IPS DF 6.9 (cell line): Measurements from ENCODE around the gene MFSD6.

Experiments used
- DNase-seq: peaks from one replicate; pipeline ENCODE4 v3.0.0-alpha.2; 2013; ENCODE audit warnings: low read depth, low spot score
- H3K27ac ChIP-seq: one replicate; pipeline ENCODE4 v1.5.1; 2013; ENCODE audit warnings: low read length, control low read depth
- H3K27me3 ChIP-seq: 2 replicates; pipeline ENCODE4 v1.6.1; 2013; ENCODE audit warnings: mild to moderate bottlenecking, low read length; ENCODE audit not compliant: control insufficient read depth, insufficient read depth
- H3K36me3 ChIP-seq: 2 replicates; pipeline ENCODE4 v1.6.1; 2013; ENCODE audit warnings: low read length; ENCODE audit not compliant: control insufficient read depth, insufficient read depth
- H3K4me1 ChIP-seq: 2 replicates; pipeline ENCODE4 v1.6.1; 2013; ENCODE audit warnings: low read length; ENCODE audit not compliant: control insufficient read depth, insufficient read depth
- H3K4me3 ChIP-seq: 2 replicates; pipeline ENCODE4 v1.5.1; 2013; ENCODE audit warnings: mild to moderate bottlenecking, low read length
- H3K9me3 ChIP-seq: 2 replicates; pipeline ENCODE4 v1.6.1; 2013; ENCODE audit warnings: low read length, inconsistent platforms; ENCODE audit not compliant: control insufficient read depth, insufficient read depth
- WGBS: extraction: QIAGEN DNeasy Blood & Tissue Kit; methylation state at CpG from one replicate; pipeline ENCODE4 v1.1.7; 2013; ENCODE audit warnings: mixed read lengths, missing lambda C conversion rate; ENCODE audit not compliant: insufficient read length, insufficient coverage; 5-methylcytosine and 5-hydroxymethylcytosine counted together

Gene MFSD6

GRCh38 chr2:190449925-190450324, 41.8 kb downstream of the MFSD6 start:
- DNase-seq, result no peak
- H3K4me1 ChIP-seq, result no peaks in the 10 kb centered on the region
- WGBS, result no CpG with 5 or more reads among the region's 3 CpGs
- no peaks in the 10 kb centered on the region for H3K36me3 ChIP-seq
- H3K27ac ChIP-seq, result no peak overlapping the region
- no peak overlapping the region for H3K4me3 ChIP-seq
- no peaks in the 10 kb centered on the region for H3K27me3 ChIP-seq
- H3K9me3 ChIP-seq, result no peaks in the 10 kb centered on the region

GRCh38 chr2:190450363-190450762, 42.2 kb downstream of the MFSD6 start:
- H3K27me3 ChIP-seq, result no peaks in the 10 kb centered on the region
- no peak overlapping the region for H3K27ac ChIP-seq
- no CpG with 5 or more reads among the region's 2 CpGs for WGBS
- H3K4me1 ChIP-seq, result no peaks in the 10 kb centered on the region
- DNase-seq, result no peak
- H3K9me3 ChIP-seq, result no peaks in the 10 kb centered on the region
- H3K36me3 ChIP-seq, result no peaks in the 10 kb centered on the region
- no peak overlapping the region for H3K4me3 ChIP-seq

GRCh38 chr2:190451561-190452176, 43.5 kb downstream of the MFSD6 start:
- Histone ChIP-seq H3K36me3 (no peaks in the 10 kb centered on the region), H3K27me3 (no peaks in the 10 kb centered on the region), H3K27ac (no peak overlapping the region), H3K9me3 (no peaks in the 10 kb centered on the region), H3K4me1 (no peaks in the 10 kb centered on the region), H3K4me3 (no peak overlapping the region)
- no peak for DNase-seq
- no CpG with 5 or more reads among the region's 2 CpGs for WGBS

GRCh38 chr2:190452433-190452832, 44.3 kb downstream of the MFSD6 start:
- H3K27me3 ChIP-seq, result no peaks in the 10 kb centered on the region
- H3K36me3 ChIP-seq, result no peaks in the 10 kb centered on the region
- H3K4me3 ChIP-seq, result no peak overlapping the region
- H3K9me3 ChIP-seq, result no peaks in the 10 kb centered on the region
- no CpG with 5 or more reads among the region's 1 CpG for WGBS
- DNase-seq, result no peak
- no peak overlapping the region for H3K27ac ChIP-seq
- no peaks in the 10 kb centered on the region for H3K4me1 ChIP-seq

GRCh38 chr2:190454795-190455194, 46.6 kb downstream of the MFSD6 start:
- H3K27me3 ChIP-seq, result no peaks in the 10 kb centered on the region
- H3K27ac ChIP-seq, result no peak overlapping the region
- no peak overlapping the region for H3K4me3 ChIP-seq
- no peaks in the 10 kb centered on the region for H3K4me1 ChIP-seq
- no peaks in the 10 kb centered on the region for H3K9me3 ChIP-seq
- H3K36me3 ChIP-seq, result no peaks in the 10 kb centered on the region
- no CpG with 5 or more reads among the region's 2 CpGs for WGBS
- no peak for DNase-seq

GRCh38 chr2:190455358-190456095, 47.4 kb downstream of the MFSD6 start:
- H3K4me1 ChIP-seq, result no peaks in the 10 kb centered on the region
- H3K36me3 ChIP-seq, result no peaks in the 10 kb centered on the region
- no peaks in the 10 kb centered on the region for H3K9me3 ChIP-seq
- 100% methylated on average over 2 of the region's 7 CpGs for WGBS
- no peak overlapping the region for H3K27ac ChIP-seq
- DNase-seq, result no peak
- no peak overlapping the region for H3K4me3 ChIP-seq
- H3K27me3 ChIP-seq, result no peaks in the 10 kb centered on the region

- no peak for DNase-seq
- WGBS, result no CpG with 5 or more reads among the region's 7 CpGs
Measured at GRCh38 chr2:190456833-190457232, 48.7 kb downstream of the MFSD6 start.

GRCh38 chr2:190457256-190457655, 49.1 kb downstream of the MFSD6 start:
- Histone ChIP-seq H3K9me3 (no peaks in the 10 kb centered on the region), H3K4me3 (no peak overlapping the region), H3K27ac (no peak overlapping the region), H3K4me1 (no peaks in the 10 kb centered on the region), H3K27me3 (no peaks in the 10 kb centered on the region), H3K36me3 (no peaks in the 10 kb centered on the region)
- no peak for DNase-seq
- no CpG with 5 or more reads among the region's 2 CpGs for WGBS

More at GRCh38 chr2:190456833-190457232, 48.7 kb downstream of the MFSD6 start:
- Histone ChIP-seq H3K27me3 (no peaks in the 10 kb centered on the region), H3K4me1 (no peaks in the 10 kb centered on the region), H3K36me3 (no peaks in the 10 kb centered on the region), H3K27ac (no peak overlapping the region), H3K4me3 (no peak overlapping the region), H3K9me3 (no peaks in the 10 kb centered on the region)

- H3K27me3 ChIP-seq, result no peaks in the 10 kb centered on the region
- H3K27ac ChIP-seq, result no peak overlapping the region
- no peak for DNase-seq
- WGBS, result no CpG with 5 or more reads among the region's 8 CpGs
- no peaks in the 10 kb centered on the region for H3K36me3 ChIP-seq
- no peak overlapping the region for H3K4me3 ChIP-seq
- no peaks in the 10 kb centered on the region for H3K9me3 ChIP-seq
- no peaks in the 10 kb centered on the region for H3K4me1 ChIP-seq
Measured at GRCh38 chr2:190458352-190459107, 50.4 kb downstream of the MFSD6 start.

GRCh38 chr2:190459881-190460280, 51.7 kb downstream of the MFSD6 start:
- Histone ChIP-seq H3K4me3 (no peak overlapping the region), H3K9me3 (no peaks in the 10 kb centered on the region), H3K4me1 (no peaks in the 10 kb centered on the region), H3K27me3 (no peaks in the 10 kb centered on the region), H3K27ac (no peak overlapping the region), H3K36me3 (no peaks in the 10 kb centered on the region)
- DNase-seq, result no peak
- no CpG with 5 or more reads among the region's 1 CpG for WGBS
